Prostate gland (tissue), 2 donors: Measurements from ENCODE around the gene LONP2. TPM values are rescaled to one million over a fixed set of nuclear protein-coding genes. Genes with fewer than 3 reads are reported as not detected.

ENCODE experiments used
- DNase-seq: peaks from one replicate; pipeline ENCODE4 v3.0.0-alpha.2; 2019; ENCODE audit warnings: low spot score
- H3K27ac ChIP-seq, 2 donors: fragments of 200-600 bp; sonication (generic); 2 replicates each; pipeline ENCODE4 v1.5.1; 2017 to 2019
- H3K27me3 ChIP-seq: fragments of 200-600 bp; sonication (generic); replicated peaks from 2 replicates; pipeline ENCODE4 v1.5.1; 2019; ENCODE audit not compliant: insufficient read depth
- H3K36me3 ChIP-seq, 2 donors: fragments of 200-600 bp; sonication (generic); 1 replicate in 1 of 2; 2 replicates in 1 of 2; pipeline versions ENCODE4 v1.5.1 to v1.8.1; 2017 to 2019
- H3K4me1 ChIP-seq: fragments of 200-600 bp; sonication (generic); replicated peaks from 2 replicates; pipeline ENCODE4 v1.5.1; 2019
- H3K4me3 ChIP-seq, 2 donors: fragments of 200-600 bp; sonication (generic); 2 replicates each; pipeline ENCODE4 v1.5.1; 2017 to 2019
- H3K9me3 ChIP-seq: fragments of 200-600 bp; sonication (generic); 2 replicates; pipeline ENCODE4 v1.5.1; 2017
- POLR2A ChIP-seq: fragments of 450-650 bp; IDR thresholded peaks from one replicate; pipeline ENCODE4 v1.6.1; 2016; ENCODE audit warnings: antibody characterized with exemption, mild to moderate bottlenecking
- POLR2AphosphoS5 ChIP-seq: sonication (generic); formaldehyde crosslinking; IDR thresholded peaks from one replicate; pipeline ENCODE4 v1.6.1; 2017; ENCODE audit warnings: antibody characterized with exemption
- WGBS: methylation state at CpG from one replicate; pipeline ENCODE4 v1.1.5; 2018; 5-methylcytosine and 5-hydroxymethylcytosine counted together
- intact Hi-C: fragments of 100-400 bp; cut with DNase I; formaldehyde crosslinking; loops from one replicate; pipeline ENCODE4 v1.14.2; 2022
- total RNA-seq, 2 donors: library from RNA; depleted of rRNA; stranded (reverse); fragments of >200 nt; gene quantifications; one replicate each; pipeline ENCODE4 v1.1.0, GENCODE V29; 2016
- TF ChIP-seq, protein P1 (sequence below), 4 experiments: fragments of 200-600 bp in 2 of 4; fragments of 450-650 bp in 2 of 4; sonication (generic) in 2 of 4; IDR thresholded peaks; 1 replicate in 3 of 4; 2 replicates in 1 of 4; pipeline ENCODE4 v1.5.1; 2016 to 2019; ENCODE audit warnings: antibody characterized with exemption in 4 of 4, mild to moderate bottlenecking in 2 of 4, moderate library complexity in 2 of 4

The LONP2 gene
- total RNA-seq, 2 donors from 2014 or later: 74.6 to 81.0 TPM

DNA sequence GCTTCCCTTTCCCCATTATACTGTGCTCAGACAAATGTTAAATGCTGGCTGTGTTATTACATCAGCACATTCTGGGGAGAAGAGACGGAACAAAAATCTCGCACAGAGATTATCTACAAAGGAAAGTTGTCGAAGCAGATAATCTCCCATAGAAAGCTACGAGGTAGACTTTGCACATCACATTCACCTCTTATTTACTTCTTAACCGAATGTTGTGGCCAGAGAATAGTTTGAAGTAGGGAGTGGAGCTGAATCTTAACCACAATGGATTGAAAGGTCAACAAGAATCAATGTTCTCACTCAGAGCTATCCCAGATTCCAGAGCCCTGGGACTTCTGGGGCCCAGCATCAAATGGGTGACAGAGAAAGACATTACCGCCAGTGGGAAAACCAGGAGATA is 28.4 kb upstream of the LONP2 start:
- H3K4me3 ChIP-seq: no peak overlapping the region
- intact Hi-C loops: no loop called here
- H3K36me3 ChIP-seq: no peaks in the 10 kb centered on the region
- 72% methylated on average over 6 of the region's 6 CpGs for WGBS
- no peak overlapping the region for H3K27ac ChIP-seq
- no peaks in the 10 kb centered on the region for H3K27me3 ChIP-seq
- DNase-seq: no peak
- TF ChIP-seq, protein P1, sequence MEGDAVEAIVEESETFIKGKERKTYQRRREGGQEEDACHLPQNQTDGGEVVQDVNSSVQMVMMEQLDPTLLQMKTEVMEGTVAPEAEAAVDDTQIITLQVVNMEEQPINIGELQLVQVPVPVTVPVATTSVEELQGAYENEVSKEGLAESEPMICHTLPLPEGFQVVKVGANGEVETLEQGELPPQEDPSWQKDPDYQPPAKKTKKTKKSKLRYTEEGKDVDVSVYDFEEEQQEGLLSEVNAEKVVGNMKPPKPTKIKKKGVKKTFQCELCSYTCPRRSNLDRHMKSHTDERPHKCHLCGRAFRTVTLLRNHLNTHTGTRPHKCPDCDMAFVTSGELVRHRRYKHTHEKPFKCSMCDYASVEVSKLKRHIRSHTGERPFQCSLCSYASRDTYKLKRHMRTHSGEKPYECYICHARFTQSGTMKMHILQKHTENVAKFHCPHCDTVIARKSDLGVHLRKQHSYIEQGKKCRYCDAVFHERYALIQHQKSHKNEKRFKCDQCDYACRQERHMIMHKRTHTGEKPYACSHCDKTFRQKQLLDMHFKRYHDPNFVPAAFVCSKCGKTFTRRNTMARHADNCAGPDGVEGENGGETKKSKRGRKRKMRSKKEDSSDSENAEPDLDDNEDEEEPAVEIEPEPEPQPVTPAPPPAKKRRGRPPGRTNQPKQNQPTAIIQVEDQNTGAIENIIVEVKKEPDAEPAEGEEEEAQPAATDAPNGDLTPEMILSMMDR (IDR thresholded peaks at IDR 0.05): no peak
- no peak for TF ChIP-seq POLR2AphosphoS5
- no peak for TF ChIP-seq POLR2A
- no peaks in the 10 kb centered on the region for H3K9me3 ChIP-seq
- no peaks in the 10 kb centered on the region for H3K4me1 ChIP-seq

DNA sequence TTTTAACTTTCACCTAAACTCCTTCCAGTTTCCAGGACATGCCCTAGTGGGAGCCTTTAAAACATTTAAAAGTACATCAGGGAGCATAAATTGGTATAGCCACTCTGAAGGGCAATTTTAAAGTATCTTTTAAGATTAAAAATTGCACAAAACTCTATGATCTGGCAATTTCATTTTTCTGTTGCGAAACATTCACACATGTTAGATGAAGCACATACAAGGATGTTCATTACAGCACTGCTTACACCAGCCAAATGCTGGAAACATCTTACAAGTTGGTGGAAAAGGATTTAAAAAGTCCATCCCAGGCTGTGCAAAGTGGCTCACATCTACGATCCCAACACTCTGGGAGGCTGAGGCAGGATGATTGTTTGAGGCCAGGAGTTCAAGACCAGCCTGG is 26.4 kb upstream of the LONP2 start:
- Histone ChIP-seq H3K36me3 (no peaks in the 10 kb centered on the region), H3K4me1 (no peaks in the 10 kb centered on the region), H3K4me3 (no peak overlapping the region), H3K9me3 (no peaks in the 10 kb centered on the region), H3K27me3 (no peaks in the 10 kb centered on the region), H3K27ac (no peak overlapping the region)
- intact Hi-C loops: no loop called here
- no peak for TF ChIP-seq POLR2A
- TF ChIP-seq POLR2AphosphoS5: no peak
- TF ChIP-seq, protein P1 (IDR thresholded peaks at IDR 0.05): no peak
- no peak for DNase-seq
- 92% methylated on average over 2 of the region's 2 CpGs for WGBS

DNA sequence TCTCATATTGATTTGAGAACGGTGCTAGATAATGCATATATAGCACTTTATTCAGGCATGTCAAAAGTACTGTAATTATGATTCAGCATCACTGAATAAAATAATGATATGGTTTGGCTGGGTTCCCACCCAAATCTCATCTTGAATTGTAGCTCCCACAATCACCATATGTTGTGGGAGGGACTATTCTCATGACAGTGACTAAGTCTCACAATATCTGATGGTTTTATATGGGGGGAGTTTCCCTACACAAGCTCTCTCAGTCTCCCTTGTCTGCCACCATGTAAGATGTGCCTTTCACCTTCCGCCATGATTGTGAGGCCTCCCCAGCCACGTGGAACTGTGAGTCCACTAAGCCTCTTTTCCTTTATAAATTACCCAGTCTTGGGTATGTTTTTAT is 25.6 kb upstream of the LONP2 start:
- no peak overlapping the region for H3K27ac ChIP-seq
- no peaks in the 10 kb centered on the region for H3K36me3 ChIP-seq
- TF ChIP-seq POLR2AphosphoS5 (no peak), POLR2A (no peak)
- TF ChIP-seq, protein P1 (IDR thresholded peaks at IDR 0.05): no peak
- H3K9me3 ChIP-seq: no peaks in the 10 kb centered on the region
- DNase-seq: no peak
- H3K4me3 ChIP-seq: no peak overlapping the region
- 83% methylated on average over 3 of the region's 3 CpGs for WGBS
- intact Hi-C loops: no loop called here
- no peaks in the 10 kb centered on the region for H3K4me1 ChIP-seq
- no peaks in the 10 kb centered on the region for H3K27me3 ChIP-seq

DNA sequence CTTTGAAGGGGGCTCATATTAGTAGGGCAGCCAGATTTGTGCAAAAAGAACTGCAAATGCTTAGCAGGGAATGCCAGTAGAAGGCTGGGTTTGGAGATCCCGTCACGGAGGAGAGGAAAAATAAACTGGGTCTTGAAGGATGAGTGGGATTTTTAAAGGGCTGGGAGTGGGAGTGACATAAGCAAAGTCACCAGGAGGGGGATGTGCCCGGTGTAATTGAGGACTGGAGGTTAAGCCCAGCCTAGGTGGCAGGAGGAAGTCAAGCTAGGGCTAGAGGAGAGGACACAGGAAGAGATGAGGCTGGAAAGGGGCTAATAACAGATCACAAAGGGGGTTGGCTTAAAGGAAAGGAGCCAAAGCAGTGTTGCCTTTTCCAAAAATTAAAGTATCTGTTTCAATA is 23.2 kb upstream of the LONP2 start:
- Histone ChIP-seq H3K27me3 (no peaks in the 10 kb centered on the region), H3K4me1 (no peaks in the 10 kb centered on the region), H3K4me3 (no peak overlapping the region), H3K9me3 (no peaks in the 10 kb centered on the region), H3K36me3 (no peaks in the 10 kb centered on the region), H3K27ac (no peak overlapping the region)
- WGBS: 63% methylated on average over 3 of the region's 3 CpGs
- DNase-seq: no peak
- TF ChIP-seq, protein P1 (IDR thresholded peaks at IDR 0.05): no peak
- TF ChIP-seq POLR2AphosphoS5 (no peak), POLR2A (no peak)
- intact Hi-C loops: no loop called here

DNA sequence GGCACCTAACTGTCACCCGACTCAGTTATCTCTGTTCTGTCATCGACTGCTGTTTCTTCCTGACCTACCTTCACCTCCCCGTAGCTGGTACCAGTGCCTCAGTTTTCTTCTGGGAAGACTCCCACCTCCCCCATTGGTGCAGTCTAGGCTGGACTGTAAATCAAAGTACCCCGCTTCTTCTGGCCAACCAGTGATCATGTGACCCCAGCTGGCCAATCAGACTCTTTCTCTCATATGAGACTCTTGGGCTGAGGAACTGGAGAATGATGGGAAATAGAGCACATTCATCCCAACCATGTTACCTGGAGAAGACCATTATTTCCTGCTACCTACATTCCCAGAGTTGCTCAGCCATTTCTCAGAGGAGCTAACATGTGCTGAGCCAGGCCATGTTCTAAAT is 20.6 kb upstream of the LONP2 start:
- H3K27me3 ChIP-seq: no peaks in the 10 kb centered on the region
- TF ChIP-seq POLR2AphosphoS5: no peak
- TF ChIP-seq, protein P1 (IDR thresholded peaks at IDR 0.05): no peak
- TF ChIP-seq POLR2A: no peak
- H3K9me3 ChIP-seq: no peaks in the 10 kb centered on the region
- H3K4me3 ChIP-seq: no peak overlapping the region
- 98% methylated on average over 4 of the region's 4 CpGs for WGBS
- intact Hi-C loops: no loop called here
- H3K4me1 ChIP-seq: no peaks in the 10 kb centered on the region
- H3K27ac ChIP-seq: no peak overlapping the region
- H3K36me3 ChIP-seq: no peaks in the 10 kb centered on the region
- DNase-seq: no peak
